WTC11 (cell line): Measurements from ENCODE around the gene IL20RA. TPM values are rescaled to one million over a fixed set of nuclear protein-coding genes. Genes with fewer than 3 reads are reported as not detected.

Source experiments
- ATAC-seq: fragments of 200-7000 bp; cut with Tn5 transposase; 2 replicates; pipeline ENCODE4 v1.10.0; 2021; ENCODE audit warnings: mild to moderate bottlenecking, moderate library complexity
- CTCF ChIA-PET: fragments of 300-600 bp; sonication (Branson Sonifier 250); formaldehyde crosslinking; loops from one replicate; lab custom pipeline; 2021; ENCODE audit warnings: antibody characterized with exemption; lab: Charles Lee
- POLR2A ChIA-PET: fragments of 350-600 bp; sonication (Branson Sonifier 250); formaldehyde crosslinking; loops from one replicate; lab custom pipeline; 2021; ENCODE audit warnings: antibody characterized with exemption; lab: Charles Lee
- DNase-seq: peaks from one replicate; pipeline ENCODE4 v3.0.0; 2021; ENCODE audit warnings: low spot score
- H3K27ac Mint-ChIP-seq: 2 replicates; pipeline ENCODE4 v1.8.0; 2021; ENCODE audit warnings: mixed read lengths
- H3K27me3 Mint-ChIP-seq: 2 replicates; pipeline ENCODE4 v1.8.0; 2021; ENCODE audit warnings: low read depth, mild to moderate bottlenecking, moderate library complexity, mixed read lengths
- H3K36me3 Mint-ChIP-seq: 2 replicates; pipeline ENCODE4 v1.8.0; 2021; ENCODE audit warnings: mixed read lengths
- H3K4me1 Mint-ChIP-seq: 2 replicates; pipeline ENCODE4 v1.8.0; 2022; ENCODE audit warnings: mixed read lengths
- H3K4me3 Mint-ChIP-seq: 2 replicates; pipeline ENCODE4 v1.8.0; 2021; ENCODE audit warnings: mild to moderate bottlenecking, moderate library complexity, mixed read lengths
- H3K9me3 Mint-ChIP-seq: 2 replicates; pipeline ENCODE4 v1.8.0; 2021; ENCODE audit warnings: mixed read lengths
- CREM ChIP-seq: sonication (generic); formaldehyde crosslinking; IDR thresholded peaks from 2 replicates; pipeline ENCODE4 v1.8.1; 2022; ENCODE audit warnings: mild to moderate bottlenecking, missing genetic modification reagents, moderate library complexity
- ELF4 ChIP-seq: sonication (generic); formaldehyde crosslinking; IDR thresholded peaks from 2 replicates; pipeline ENCODE4 v1.8.1; 2022; ENCODE audit warnings: low read depth, mild to moderate bottlenecking, moderate library complexity, missing genetic modification reagents
- ESRRA ChIP-seq: sonication (generic); formaldehyde crosslinking; IDR thresholded peaks from 2 replicates; pipeline ENCODE4 v1.8.1; 2022; ENCODE audit warnings: mild to moderate bottlenecking, missing genetic modification reagents, borderline replicate concordance
- ETV6 ChIP-seq: sonication (generic); formaldehyde crosslinking; IDR thresholded peaks from 2 replicates; pipeline ENCODE4 v1.8.1; 2022; ENCODE audit warnings: mild to moderate bottlenecking, missing genetic modification reagents
- FOXJ3 ChIP-seq: sonication (generic); formaldehyde crosslinking; IDR thresholded peaks from 2 replicates; pipeline ENCODE4 v1.9.0; 2021; ENCODE audit warnings: missing genetic modification reagents, mild to moderate bottlenecking, borderline replicate concordance
- FOXP1 ChIP-seq: sonication (generic); formaldehyde crosslinking; IDR thresholded peaks from 2 replicates; pipeline ENCODE4 v1.8.0; 2022; ENCODE audit warnings: missing genetic modification reagents, mild to moderate bottlenecking, moderate library complexity, borderline replicate concordance
- GABPB1 ChIP-seq: sonication (generic); formaldehyde crosslinking; IDR thresholded peaks from 2 replicates; pipeline ENCODE4 v1.8.1; 2023; ENCODE audit warnings: mild to moderate bottlenecking, missing genetic modification reagents
- GTF2I ChIP-seq: fragments of 250-450 bp; sonication (Bioruptor Pico); conservative IDR thresholded peaks from 2 replicates; pipeline ENCODE4 v1.4.0; 2021; ENCODE audit warnings: mild to moderate bottlenecking
- NR2C2 ChIP-seq: sonication (generic); formaldehyde crosslinking; IDR thresholded peaks from 2 replicates; pipeline ENCODE4 v1.8.0; 2022; ENCODE audit warnings: mild to moderate bottlenecking, missing genetic modification reagents
- RORB ChIP-seq: fragments of 250-450 bp; sonication (Bioruptor Pico); IDR thresholded peaks from 2 replicates; pipeline ENCODE4 v1.9.0; 2021; ENCODE audit warnings: mild to moderate bottlenecking
- TCF7 ChIP-seq: sonication (generic); formaldehyde crosslinking; IDR thresholded peaks from 2 replicates; pipeline ENCODE4 v1.8.0; 2022; ENCODE audit warnings: mild to moderate bottlenecking, low read depth, missing genetic modification reagents, moderate library complexity
- TEAD4 ChIP-seq: sonication (generic); formaldehyde crosslinking; IDR thresholded peaks from 2 replicates; pipeline ENCODE4 v1.8.0; 2022; ENCODE audit warnings: mild to moderate bottlenecking, missing genetic modification reagents
- ZNF219 ChIP-seq: sonication (generic); formaldehyde crosslinking; IDR thresholded peaks from 2 replicates; pipeline ENCODE4 v1.8.0; 2023; ENCODE audit warnings: missing genetic modification reagents, mild to moderate bottlenecking, borderline replicate concordance
- ZNF423 ChIP-seq: fragments of 250-450 bp; sonication (Bioruptor Pico); IDR thresholded peaks from 2 replicates; pipeline ENCODE4 v2.1.2; 2022; ENCODE audit warnings: mild to moderate bottlenecking, moderate library complexity
- total RNA-seq: library from RNA; stranded (reverse); gene quantifications from 3 replicates; pipeline ENCODE4 v1.2.3, GENCODE V29; 2021
- TF ChIP-seq, protein P1 (sequence below): fragments of 250-450 bp; sonication (Bioruptor Pico); IDR thresholded peaks from 2 replicates; pipeline ENCODE4 v1.8.0; 2021; ENCODE audit warnings: mild to moderate bottlenecking
- TF ChIP-seq, protein P2 (sequence below): sonication (generic); formaldehyde crosslinking; IDR thresholded peaks from 2 replicates; pipeline ENCODE4 v1.8.1; 2022; ENCODE audit warnings: low read depth, mild to moderate bottlenecking, moderate library complexity, missing genetic modification reagents, borderline replicate concordance
- TF ChIP-seq, protein P3 (sequence below): sonication (generic); formaldehyde crosslinking; IDR thresholded peaks from 2 replicates; pipeline ENCODE4 v1.8.1; 2023; ENCODE audit warnings: mild to moderate bottlenecking, missing genetic modification reagents, moderate library complexity
- TF ChIP-seq, protein P4 (sequence below): sonication (generic); formaldehyde crosslinking; IDR thresholded peaks from 2 replicates; pipeline ENCODE4 v1.8.1; 2022; ENCODE audit warnings: low read depth, missing genetic modification reagents, borderline replicate concordance
- TF ChIP-seq, protein P5 (sequence below): sonication (generic); formaldehyde crosslinking; IDR thresholded peaks from 2 replicates; pipeline ENCODE4 v1.8.0; 2023; ENCODE audit warnings: mild to moderate bottlenecking, missing genetic modification reagents
- TF ChIP-seq, protein P6 (sequence below): sonication (generic); formaldehyde crosslinking; IDR thresholded peaks from 2 replicates; pipeline ENCODE4 v1.8.0; 2022; ENCODE audit warnings: mild to moderate bottlenecking, missing genetic modification reagents

IL20RA gene
- total RNA-seq, 1 experiment from 2014 or later, result 1.3 TPM

DNA sequence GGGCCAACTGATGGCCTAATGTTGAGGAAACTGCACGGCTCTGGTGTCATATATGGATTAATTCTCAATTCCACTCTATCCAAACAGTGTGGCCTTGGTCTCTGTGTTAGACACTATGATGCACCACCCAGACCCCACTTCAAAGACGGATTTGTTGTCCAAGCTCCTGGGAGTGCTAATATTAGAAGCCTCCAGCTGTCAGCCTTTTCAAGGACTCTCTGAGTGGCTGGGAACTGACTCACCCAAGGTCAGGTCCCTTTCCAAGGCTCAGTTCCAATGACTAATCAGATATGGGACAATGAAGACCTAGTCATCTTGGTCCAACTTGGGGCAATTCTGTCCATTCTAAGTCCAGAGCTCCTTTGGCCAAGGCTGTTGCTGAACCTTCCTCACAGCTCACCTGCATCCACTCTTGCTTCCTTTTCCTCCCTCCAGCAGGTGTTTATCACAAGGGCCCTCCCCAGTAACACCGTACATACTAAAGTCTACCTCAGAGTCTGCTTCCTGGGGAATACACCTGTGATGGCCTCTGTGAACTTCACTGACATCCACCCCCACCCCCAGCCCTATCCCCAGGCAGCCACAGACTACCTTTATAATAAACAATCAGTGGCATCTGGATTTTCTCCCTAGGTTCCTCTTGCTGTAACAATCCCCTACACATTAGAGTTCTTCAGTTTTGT lies 7.2 kb upstream of the IL20RA start:
- DNase-seq, result no peak
- no peak for TF ChIP-seq ESRRA (CRISPR knock-in tag)
- TF ChIP-seq, protein P1, sequence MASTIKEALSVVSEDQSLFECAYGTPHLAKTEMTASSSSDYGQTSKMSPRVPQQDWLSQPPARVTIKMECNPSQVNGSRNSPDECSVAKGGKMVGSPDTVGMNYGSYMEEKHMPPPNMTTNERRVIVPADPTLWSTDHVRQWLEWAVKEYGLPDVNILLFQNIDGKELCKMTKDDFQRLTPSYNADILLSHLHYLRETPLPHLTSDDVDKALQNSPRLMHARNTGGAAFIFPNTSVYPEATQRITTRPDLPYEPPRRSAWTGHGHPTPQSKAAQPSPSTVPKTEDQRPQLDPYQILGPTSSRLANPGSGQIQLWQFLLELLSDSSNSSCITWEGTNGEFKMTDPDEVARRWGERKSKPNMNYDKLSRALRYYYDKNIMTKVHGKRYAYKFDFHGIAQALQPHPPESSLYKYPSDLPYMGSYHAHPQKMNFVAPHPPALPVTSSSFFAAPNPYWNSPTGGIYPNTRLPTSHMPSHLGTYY (CRISPR knock-in tag), result no peak
- TF ChIP-seq ZNF219 (CRISPR knock-in tag), result no peak
- TF ChIP-seq CREM (CRISPR knock-in tag), result no peak
- TF ChIP-seq, protein P2, sequence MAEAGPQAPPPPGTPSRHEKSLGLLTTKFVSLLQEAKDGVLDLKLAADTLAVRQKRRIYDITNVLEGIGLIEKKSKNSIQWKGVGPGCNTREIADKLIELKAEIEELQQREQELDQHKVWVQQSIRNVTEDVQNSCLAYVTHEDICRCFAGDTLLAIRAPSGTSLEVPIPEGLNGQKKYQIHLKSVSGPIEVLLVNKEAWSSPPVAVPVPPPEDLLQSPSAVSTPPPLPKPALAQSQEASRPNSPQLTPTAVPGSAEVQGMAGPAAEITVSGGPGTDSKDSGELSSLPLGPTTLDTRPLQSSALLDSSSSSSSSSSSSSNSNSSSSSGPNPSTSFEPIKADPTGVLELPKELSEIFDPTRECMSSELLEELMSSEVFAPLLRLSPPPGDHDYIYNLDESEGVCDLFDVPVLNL (CRISPR knock-in tag), result no peak
- TF ChIP-seq, all 79 proteins: peak for 0
- CTCF ChIA-PET, result no interaction called here
- Mint-ChIP-seq H3K4me1 (0 out of 2 replicates have a peak, but pooled peaks cover 2% of the 10 kb centered on the region), H3K27me3 (peaks cover 4% of the 10 kb centered on the region), H3K9me3 (no peaks in the 10 kb centered on the region), H3K4me3 (no peak overlapping the region), H3K36me3 (no peaks in the 10 kb centered on the region), H3K27ac (no peak overlapping the region)
- ATAC-seq, result no peak
- POLR2A ChIA-PET, result no interaction called here

DNA sequence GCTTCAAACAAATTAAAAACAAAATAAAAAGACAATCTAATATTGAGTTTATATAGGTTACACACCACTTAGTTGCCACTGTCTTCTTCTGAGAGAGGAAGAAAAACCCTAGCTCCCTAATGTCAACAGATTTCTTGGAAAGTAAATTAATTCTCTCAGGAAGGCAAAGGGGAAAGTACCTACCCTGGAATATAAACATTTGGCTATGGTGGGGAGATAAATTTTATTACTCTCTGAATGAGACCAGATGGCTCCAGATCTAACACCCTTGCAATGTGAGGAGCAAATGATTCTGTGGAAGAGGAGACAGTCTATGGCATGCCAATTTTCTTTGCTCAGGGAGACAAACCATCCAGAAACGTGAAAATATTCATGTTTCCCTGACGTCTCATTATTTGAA lies 4.3 kb upstream of the IL20RA start:
- DNase-seq, result no peak
- ChIA-PET POLR2A (no interaction called here), CTCF (no interaction called here)
- ATAC-seq, result no peak
- no peak overlapping the region for H3K4me3 Mint-ChIP-seq
- no peaks in the 10 kb centered on the region for H3K36me3 Mint-ChIP-seq
- peaks cover 4% of the 10 kb centered on the region for H3K4me1 Mint-ChIP-seq
- H3K27ac Mint-ChIP-seq, result no peak overlapping the region
- no peaks in the 10 kb centered on the region for H3K9me3 Mint-ChIP-seq
- peaks cover 23% of the 10 kb centered on the region for H3K27me3 Mint-ChIP-seq
- no peak for TF ChIP-seq GABPB1
- TF ChIP-seq, all 79 proteins: peak for 0

DNA sequence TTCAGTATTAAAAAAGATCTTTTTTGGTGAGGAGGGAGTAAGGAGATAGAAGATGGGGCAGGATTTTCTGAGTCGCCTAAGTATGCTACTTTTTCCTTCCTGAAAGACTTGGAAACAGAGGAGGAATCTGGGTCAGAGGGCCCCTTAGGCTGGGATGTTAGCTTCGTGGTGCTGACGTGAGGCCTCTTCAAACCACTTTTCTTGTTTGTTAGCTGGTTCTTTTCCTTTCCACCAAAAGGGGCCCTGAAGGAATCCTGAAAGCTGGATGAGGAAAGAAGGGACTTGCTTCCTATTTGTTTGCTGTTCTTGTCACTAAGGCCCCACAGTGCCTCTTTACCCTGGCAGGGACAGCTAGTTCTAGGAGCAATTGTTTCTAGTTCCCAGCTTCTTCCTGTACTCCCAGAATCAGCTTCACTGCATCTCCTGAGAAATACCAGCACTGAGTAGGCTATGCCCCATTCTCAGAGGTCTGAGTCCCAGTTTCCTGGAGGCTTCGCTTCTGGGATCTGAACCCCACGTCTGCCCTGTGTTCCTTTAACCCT lies 2.2 kb upstream of the IL20RA start:
- TF ChIP-seq, protein P3, sequence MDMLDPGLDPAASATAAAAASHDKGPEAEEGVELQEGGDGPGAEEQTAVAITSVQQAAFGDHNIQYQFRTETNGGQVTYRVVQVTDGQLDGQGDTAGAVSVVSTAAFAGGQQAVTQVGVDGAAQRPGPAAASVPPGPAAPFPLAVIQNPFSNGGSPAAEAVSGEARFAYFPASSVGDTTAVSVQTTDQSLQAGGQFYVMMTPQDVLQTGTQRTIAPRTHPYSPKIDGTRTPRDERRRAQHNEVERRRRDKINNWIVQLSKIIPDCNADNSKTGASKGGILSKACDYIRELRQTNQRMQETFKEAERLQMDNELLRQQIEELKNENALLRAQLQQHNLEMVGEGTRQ (CRISPR knock-in tag), result no peak
- no peak for TF ChIP-seq ETV6 (CRISPR knock-in tag)
- TF ChIP-seq TEAD4, result no peak
- peaks cover 12% of the 10 kb centered on the region for H3K4me1 Mint-ChIP-seq
- CTCF ChIA-PET, result no interaction called here
- H3K36me3 Mint-ChIP-seq, result no peaks in the 10 kb centered on the region
- POLR2A ChIA-PET, result no interaction called here
- H3K4me3 Mint-ChIP-seq, result no peak overlapping the region
- no peaks in the 10 kb centered on the region for H3K9me3 Mint-ChIP-seq
- ATAC-seq (no peak), DNase-seq (no peak)
- no peak overlapping the region for H3K27ac Mint-ChIP-seq
- peaks cover 44% of the 10 kb centered on the region for H3K27me3 Mint-ChIP-seq

DNA sequence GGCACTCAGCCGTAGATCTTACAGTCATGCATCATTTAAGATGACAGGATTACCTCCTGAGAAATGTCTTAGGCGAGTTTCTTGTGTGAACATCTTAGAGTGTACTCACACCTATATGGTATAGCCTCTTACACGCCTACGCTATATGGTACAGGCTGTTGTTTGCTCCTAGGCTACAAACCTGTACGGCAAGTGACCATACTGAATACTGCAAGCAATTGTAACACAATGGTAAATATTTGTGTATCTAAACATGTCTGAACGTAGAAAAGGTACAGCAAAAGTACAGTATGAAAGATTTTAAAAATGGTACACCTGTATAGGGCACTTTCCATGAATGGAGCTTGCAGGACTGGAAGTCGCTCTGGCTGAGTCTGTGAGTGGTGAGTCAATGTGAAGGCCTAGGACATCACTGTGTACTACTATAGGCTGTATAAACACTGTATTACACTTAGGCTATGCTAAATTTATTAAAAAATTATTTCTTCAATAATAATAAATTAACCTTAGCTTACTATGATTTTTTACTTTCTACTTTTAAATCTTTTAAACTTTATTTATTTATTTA lies 541 bp upstream of the IL20RA start:
- no peak overlapping the region for H3K27ac Mint-ChIP-seq
- CTCF ChIA-PET, result interaction anchor here (0.9 kb wide), 1 partner anchor 35 kb away, joined by 3 read pairs; no protein-coding TSS in a partner anchor
- DNase-seq, result no peak
- ATAC-seq, result no peak
- peak overlapping the region; percentile 61 for H3K4me3 Mint-ChIP-seq
- POLR2A ChIA-PET, result no interaction called here
- no peak for TF ChIP-seq FOXP1
- TF ChIP-seq ELF4 (CRISPR knock-in tag), result no peak
- TF ChIP-seq, protein P4, sequence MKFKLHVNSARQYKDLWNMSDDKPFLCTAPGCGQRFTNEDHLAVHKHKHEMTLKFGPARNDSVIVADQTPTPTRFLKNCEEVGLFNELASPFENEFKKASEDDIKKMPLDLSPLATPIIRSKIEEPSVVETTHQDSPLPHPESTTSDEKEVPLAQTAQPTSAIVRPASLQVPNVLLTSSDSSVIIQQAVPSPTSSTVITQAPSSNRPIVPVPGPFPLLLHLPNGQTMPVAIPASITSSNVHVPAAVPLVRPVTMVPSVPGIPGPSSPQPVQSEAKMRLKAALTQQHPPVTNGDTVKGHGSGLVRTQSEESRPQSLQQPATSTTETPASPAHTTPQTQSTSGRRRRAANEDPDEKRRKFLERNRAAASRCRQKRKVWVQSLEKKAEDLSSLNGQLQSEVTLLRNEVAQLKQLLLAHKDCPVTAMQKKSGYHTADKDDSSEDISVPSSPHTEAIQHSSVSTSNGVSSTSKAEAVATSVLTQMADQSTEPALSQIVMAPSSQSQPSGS (CRISPR knock-in tag), result no peak
- TF ChIP-seq RORB (CRISPR knock-in tag), result no peak
- TF ChIP-seq GABPB1, result no peak
- TF ChIP-seq, protein P5, sequence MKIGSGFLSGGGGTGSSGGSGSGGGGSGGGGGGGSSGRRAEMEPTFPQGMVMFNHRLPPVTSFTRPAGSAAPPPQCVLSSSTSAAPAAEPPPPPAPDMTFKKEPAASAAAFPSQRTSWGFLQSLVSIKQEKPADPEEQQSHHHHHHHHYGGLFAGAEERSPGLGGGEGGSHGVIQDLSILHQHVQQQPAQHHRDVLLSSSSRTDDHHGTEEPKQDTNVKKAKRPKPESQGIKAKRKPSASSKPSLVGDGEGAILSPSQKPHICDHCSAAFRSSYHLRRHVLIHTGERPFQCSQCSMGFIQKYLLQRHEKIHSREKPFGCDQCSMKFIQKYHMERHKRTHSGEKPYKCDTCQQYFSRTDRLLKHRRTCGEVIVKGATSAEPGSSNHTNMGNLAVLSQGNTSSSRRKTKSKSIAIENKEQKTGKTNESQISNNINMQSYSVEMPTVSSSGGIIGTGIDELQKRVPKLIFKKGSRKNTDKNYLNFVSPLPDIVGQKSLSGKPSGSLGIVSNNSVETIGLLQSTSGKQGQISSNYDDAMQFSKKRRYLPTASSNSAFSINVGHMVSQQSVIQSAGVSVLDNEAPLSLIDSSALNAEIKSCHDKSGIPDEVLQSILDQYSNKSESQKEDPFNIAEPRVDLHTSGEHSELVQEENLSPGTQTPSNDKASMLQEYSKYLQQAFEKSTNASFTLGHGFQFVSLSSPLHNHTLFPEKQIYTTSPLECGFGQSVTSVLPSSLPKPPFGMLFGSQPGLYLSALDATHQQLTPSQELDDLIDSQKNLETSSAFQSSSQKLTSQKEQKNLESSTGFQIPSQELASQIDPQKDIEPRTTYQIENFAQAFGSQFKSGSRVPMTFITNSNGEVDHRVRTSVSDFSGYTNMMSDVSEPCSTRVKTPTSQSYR (CRISPR knock-in tag), result no peak
- TF ChIP-seq, protein P6, sequence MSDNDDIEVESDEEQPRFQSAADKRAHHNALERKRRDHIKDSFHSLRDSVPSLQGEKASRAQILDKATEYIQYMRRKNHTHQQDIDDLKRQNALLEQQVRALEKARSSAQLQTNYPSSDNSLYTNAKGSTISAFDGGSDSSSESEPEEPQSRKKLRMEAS (CRISPR knock-in tag), result no peak
- no peak for TF ChIP-seq ZNF423 (CRISPR knock-in tag)
- TF ChIP-seq TCF7 (CRISPR knock-in tag), result no peak
- no peak for TF ChIP-seq FOXJ3
- TF ChIP-seq GTF2I (CRISPR knock-in tag), result no peak
- no peak for TF ChIP-seq ETV6 (CRISPR knock-in tag)
- TF ChIP-seq NR2C2 (CRISPR knock-in tag), result no peak
- H3K9me3 Mint-ChIP-seq, result peaks cover 6% of the 10 kb centered on the region
- peaks cover 1% of the 10 kb centered on the region; the same call in 1 of the 2 replicates for H3K36me3 Mint-ChIP-seq
- peaks cover 46% of the 10 kb centered on the region for H3K27me3 Mint-ChIP-seq
- H3K4me1 Mint-ChIP-seq, result peaks cover 13% of the 10 kb centered on the region
